Progenitor cell of endocrine pancreas (in vitro differentiated cells): ENCODE measurements around the gene ZNF467. TPM values are rescaled to one million over a fixed set of nuclear protein-coding genes. Genes with fewer than 3 reads are reported as not detected.

ENCODE experiments used
- DNase-seq: peaks from one replicate; pipeline ENCODE4 v3.0.0; 2021; ENCODE audit warnings: low spot score; ENCODE audit not compliant: unreplicated experiment
- H3K27ac Mint-ChIP-seq: 2 replicates; pipeline ENCODE4 v1.8.0; 2021; ENCODE audit warnings: mild to moderate bottlenecking, moderate library complexity, mixed read lengths
- H3K27me3 Mint-ChIP-seq: 2 replicates; pipeline ENCODE4 v1.8.0; 2021; ENCODE audit warnings: mixed read lengths
- H3K36me3 Mint-ChIP-seq: 2 replicates; pipeline ENCODE4 v1.8.0; 2022; ENCODE audit warnings: mixed read lengths; ENCODE audit not compliant: insufficient read depth
- H3K4me1 Mint-ChIP-seq: 2 replicates; pipeline ENCODE4 v1.8.0; 2021; ENCODE audit warnings: low read depth, mixed read lengths
- H3K4me3 Mint-ChIP-seq: 2 replicates; pipeline ENCODE4 v1.8.0; 2021; ENCODE audit warnings: low read depth, mild to moderate bottlenecking, moderate library complexity, mixed read lengths
- H3K9me3 Mint-ChIP-seq: 2 replicates; pipeline ENCODE4 v1.8.0; 2021; ENCODE audit warnings: low read depth, mixed read lengths
- total RNA-seq: library from RNA; stranded (reverse); gene quantifications from 2 replicates; pipeline ENCODE4 v1.2.1, GENCODE V29; 2021
- TF ChIP-seq, protein P1 (sequence below): fragments of 200-600 bp; sonication (generic); IDR thresholded peaks from one replicate; pipeline ENCODE4 v1.5.0; 2021; ENCODE audit warnings: antibody characterized with exemption, mild to moderate bottlenecking; ENCODE audit not compliant: unreplicated experiment

Gene ZNF467
- total RNA-seq, 1 donor from 2014 or later, result 16.1 TPM

DNA sequence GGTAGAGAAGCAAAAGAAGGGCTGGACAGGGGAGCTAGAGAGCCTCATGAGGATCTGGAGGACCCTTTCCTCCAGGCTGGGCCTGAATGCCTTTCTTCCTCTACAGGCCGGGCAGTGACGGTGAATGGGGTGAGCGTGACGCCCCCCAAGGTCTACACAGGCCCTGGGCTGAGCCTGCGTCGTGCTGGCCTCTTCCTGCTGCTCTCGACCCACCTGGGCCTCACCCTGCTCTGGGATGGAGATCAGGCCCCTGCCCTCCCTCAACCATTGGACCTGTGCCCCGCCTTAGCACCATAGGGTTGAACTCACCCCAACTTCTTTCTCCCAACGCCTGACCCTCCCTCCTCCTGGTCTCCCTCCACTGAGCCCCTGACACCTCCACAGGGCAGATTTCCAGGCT, 12.6 kb upstream of the ZNF467 start:
- peaks cover 29% of the 10 kb centered on the region for H3K27me3 Mint-ChIP-seq
- H3K9me3 Mint-ChIP-seq, result no peaks in the 10 kb centered on the region
- no peak overlapping the region for H3K27ac Mint-ChIP-seq
- no peaks in the 10 kb centered on the region for H3K4me1 Mint-ChIP-seq
- TF ChIP-seq, protein P1, sequence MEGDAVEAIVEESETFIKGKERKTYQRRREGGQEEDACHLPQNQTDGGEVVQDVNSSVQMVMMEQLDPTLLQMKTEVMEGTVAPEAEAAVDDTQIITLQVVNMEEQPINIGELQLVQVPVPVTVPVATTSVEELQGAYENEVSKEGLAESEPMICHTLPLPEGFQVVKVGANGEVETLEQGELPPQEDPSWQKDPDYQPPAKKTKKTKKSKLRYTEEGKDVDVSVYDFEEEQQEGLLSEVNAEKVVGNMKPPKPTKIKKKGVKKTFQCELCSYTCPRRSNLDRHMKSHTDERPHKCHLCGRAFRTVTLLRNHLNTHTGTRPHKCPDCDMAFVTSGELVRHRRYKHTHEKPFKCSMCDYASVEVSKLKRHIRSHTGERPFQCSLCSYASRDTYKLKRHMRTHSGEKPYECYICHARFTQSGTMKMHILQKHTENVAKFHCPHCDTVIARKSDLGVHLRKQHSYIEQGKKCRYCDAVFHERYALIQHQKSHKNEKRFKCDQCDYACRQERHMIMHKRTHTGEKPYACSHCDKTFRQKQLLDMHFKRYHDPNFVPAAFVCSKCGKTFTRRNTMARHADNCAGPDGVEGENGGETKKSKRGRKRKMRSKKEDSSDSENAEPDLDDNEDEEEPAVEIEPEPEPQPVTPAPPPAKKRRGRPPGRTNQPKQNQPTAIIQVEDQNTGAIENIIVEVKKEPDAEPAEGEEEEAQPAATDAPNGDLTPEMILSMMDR, result no peak
- H3K4me3 Mint-ChIP-seq, result no peak overlapping the region
- DNase-seq, result no peak
- H3K36me3 Mint-ChIP-seq, result no peaks in the 10 kb centered on the region

DNA sequence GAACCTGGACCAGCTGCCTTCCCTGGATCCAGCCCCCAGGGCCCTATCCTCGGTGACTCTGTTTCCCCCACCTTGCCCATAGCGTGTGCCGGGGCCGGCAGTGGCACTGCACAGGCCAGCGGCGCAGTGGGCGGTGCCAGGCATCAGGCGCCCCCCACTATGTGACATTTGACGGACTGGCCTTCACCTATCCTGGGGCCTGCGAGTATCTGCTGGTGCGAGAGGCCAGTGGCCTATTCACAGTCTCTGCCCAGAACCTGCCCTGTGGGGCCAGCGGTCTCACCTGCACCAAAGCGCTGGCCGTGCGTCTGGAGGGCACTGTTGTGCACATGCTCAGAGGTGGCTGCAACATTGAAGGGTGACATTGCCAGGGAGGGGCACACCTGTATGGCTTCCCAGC, 12.0 kb upstream of the ZNF467 start:
- Mint-ChIP-seq H3K27ac (no peak overlapping the region), H3K27me3 (peaks cover 26% of the 10 kb centered on the region), H3K36me3 (no peaks in the 10 kb centered on the region), H3K4me1 (no peaks in the 10 kb centered on the region), H3K4me3 (no peak overlapping the region), H3K9me3 (no peaks in the 10 kb centered on the region)
- TF ChIP-seq, protein P1, result no peak
- DNase-seq, result no peak

DNA sequence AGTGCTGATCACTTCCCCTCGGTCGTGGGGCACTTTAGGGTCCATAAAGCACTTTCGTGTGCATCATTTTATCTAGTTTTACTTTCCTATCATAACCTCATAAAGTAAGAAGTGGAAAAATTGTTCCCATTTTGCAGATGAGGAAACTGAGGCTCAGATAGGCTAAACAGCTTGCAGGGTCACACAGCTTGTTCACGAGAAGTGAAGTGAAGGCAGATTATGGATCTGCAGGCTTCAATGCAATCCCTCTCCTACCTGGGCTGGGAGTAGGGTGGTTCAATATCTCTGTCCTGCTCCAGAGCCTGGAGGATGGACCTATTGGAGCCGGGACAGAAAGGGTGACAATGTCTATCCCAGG, 10.8 kb upstream of the ZNF467 start:
- no peak overlapping the region for H3K4me3 Mint-ChIP-seq
- TF ChIP-seq, protein P1, result no peak
- H3K27me3 Mint-ChIP-seq, result peaks cover 18% of the 10 kb centered on the region
- no peak overlapping the region for H3K27ac Mint-ChIP-seq
- H3K36me3 Mint-ChIP-seq, result no peaks in the 10 kb centered on the region
- no peaks in the 10 kb centered on the region for H3K9me3 Mint-ChIP-seq
- H3K4me1 Mint-ChIP-seq, result no peaks in the 10 kb centered on the region
- no peak for DNase-seq

DNA sequence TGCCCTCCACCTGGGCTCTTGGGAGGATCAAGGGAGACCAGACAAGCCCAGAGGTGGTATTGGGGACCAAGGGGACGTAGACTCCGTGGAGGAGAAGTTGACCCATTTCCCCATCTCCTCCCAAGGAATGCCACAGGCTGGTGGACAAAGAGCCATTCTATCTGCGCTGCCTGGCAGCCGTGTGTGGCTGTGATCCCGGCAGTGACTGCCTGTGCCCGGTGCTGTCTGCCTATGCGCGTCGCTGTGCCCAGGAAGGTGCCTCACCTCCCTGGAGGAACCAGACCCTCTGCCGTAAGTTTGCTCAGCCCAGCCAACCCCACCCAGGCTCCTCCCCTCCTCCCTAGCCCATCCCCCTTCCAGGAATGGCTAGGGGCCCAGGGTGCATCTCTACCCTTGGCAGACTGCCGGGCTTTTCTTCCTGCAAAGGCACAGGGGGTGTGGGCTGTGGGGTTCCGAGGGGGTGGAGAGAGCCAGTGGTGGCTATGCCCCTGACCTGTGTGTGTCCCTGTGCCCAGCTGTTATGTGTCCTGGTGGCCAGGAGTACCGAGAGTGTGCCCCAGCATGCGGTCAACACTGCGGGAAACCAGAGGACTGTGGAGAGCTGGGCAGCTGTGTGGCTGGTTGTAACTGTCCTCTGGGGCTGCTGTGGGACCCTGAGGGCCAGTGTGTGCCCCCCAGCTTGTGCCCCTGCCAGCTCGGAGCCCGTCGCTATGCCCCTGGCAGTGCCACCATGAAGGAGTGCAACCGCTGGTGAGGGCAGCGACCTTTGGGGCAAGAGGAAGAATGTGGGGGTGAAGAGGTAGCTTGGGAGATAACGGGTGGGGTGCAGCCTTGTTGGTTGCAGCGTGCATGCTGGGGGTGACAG, 10.2 kb upstream of the ZNF467 start:
- Mint-ChIP-seq H3K36me3 (no peaks in the 10 kb centered on the region), H3K9me3 (no peaks in the 10 kb centered on the region), H3K27ac (no peak overlapping the region), H3K27me3 (peaks cover 15% of the 10 kb centered on the region), H3K4me1 (no peaks in the 10 kb centered on the region), H3K4me3 (no peak overlapping the region)
- DNase-seq, result no peak
- TF ChIP-seq, protein P1, result no peak

DNA sequence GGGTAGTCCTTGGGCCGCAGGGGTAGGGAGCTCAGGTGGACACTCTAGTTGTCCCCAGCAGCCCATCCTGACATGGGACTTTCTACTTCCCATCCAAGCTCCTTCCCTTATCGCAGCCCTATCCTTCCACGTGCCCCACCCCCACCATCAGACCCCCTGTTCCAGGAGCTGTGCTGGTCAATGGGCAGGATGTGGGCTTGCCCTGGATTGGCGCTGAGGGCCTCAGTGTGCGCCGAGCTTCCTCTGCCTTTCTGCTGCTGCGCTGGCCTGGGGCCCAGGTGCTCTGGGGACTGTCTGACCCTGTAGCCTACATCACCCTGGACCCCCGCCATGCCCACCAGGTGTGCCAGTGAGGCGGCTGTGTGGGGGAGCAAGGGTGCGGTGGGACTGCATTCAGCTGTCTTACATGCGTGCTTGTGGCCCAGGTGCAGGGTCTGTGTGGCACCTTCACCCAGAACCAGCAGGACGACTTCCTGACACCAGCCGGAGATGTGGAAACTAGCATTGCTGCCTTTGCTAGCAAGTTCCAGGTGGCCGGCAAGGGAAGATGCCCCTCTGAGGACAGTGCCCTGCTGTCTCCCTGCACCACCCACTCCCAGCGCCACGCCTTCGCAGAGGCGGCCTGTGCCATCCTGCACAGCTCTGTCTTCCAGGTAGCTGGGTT, 9.4 kb upstream of the ZNF467 start:
- no peak overlapping the region for H3K4me3 Mint-ChIP-seq
- no peak for DNase-seq
- H3K36me3 Mint-ChIP-seq, result no peaks in the 10 kb centered on the region
- H3K27me3 Mint-ChIP-seq, result peaks cover 15% of the 10 kb centered on the region
- no peaks in the 10 kb centered on the region for H3K9me3 Mint-ChIP-seq
- H3K27ac Mint-ChIP-seq, result no peak overlapping the region
- no peaks in the 10 kb centered on the region for H3K4me1 Mint-ChIP-seq
- TF ChIP-seq, protein P1, result no peak
